ENCODE measurements around the gene BTBD9.

Gene BTBD9

DNA sequence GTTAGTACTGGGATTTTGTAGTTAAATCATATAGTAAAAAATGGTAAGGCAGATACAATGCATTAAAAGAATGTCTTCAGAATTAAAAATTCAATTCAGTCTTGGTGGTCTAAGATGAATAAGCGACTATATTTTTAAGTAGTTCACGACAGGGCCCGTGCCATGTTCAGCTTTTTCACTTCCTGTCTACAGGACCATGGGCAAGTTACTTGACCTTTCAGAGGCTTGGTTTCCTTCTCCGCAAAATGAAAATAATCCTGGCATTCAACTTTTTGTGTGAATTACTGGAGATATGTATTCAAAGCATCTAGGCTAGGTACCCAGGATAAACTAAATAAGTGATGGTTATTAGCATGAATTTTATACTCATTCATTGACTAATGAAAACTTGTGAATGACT is 216.0 kb downstream of the BTBD9 start:
- no peak for DNase-seq

DNA sequence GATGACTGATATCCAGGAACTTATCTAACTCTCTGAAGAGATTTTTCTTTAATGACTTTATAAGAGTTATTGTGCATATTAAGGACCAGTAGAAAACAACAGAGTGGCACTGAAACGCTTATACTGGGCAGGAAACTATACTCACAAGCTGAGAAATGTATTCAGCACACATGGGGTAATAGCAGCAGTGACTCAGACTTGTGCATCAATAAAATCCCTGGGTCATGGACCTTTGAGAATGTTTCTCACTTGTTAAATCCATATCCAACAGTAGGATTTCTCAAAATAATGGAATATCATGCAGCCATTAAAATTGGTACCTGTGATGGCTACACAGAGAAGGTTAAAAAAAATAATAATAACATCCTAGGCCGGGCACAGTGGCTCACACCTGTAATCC is 219.5 kb downstream of the BTBD9 start:
- DNase-seq: no peak

DNA sequence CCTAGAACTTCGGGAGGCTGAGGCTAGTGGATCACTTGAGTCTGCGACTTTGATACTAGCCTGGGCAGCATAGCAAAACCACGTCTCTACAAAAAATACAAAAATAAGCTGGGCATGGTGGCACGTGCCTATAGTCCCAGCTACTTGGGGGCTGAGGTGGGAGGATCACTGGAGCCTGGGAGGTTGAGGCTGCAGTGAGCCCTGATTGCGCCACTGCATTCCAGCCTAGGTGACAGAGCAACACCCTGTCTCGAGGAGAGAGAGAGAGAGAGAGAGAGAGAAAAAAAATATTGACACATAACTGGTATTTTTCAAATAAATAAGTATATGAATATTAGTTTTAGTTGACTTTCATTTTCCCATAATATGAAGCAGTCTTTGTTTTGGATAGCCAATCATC is 222.2 kb downstream of the BTBD9 start:
- DNase-seq: no peak

DNA sequence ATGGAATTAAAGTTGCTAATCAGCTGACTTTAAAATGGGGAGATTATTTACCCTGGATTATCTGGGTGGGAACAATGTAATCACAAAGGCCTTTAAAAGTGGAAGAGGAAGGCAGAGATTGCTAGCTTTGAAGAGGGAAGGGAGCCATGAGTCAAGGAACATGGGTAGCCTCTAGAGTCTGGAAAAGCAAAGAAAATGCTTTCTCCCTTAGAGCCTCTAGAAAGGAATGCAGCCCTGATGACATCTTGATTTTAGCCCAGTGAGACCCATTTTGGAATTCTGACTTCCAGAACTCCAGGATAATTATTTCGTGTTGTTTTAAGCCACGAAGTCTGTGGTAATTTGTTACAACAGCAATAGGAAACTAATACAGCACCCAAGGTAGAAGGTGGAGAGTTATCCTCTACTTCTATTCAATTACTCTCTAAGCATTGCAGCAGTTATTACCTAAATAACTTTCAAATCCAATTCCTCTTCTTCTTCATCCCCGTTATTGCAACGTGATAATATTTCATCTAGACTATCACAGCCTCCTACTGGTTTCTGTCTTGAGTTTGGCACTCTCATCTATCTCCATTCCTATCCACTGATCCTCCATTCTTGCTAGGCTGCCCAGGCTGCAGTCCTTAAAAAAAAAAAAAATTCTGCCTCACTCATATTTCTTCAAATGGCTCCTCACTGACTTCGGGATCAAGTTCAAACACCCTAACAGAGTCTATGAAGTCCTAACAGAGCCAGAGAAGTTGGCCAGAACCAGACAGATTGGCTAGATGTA is 224.3 kb downstream of the BTBD9 start:
- no peak for DNase-seq

DNA sequence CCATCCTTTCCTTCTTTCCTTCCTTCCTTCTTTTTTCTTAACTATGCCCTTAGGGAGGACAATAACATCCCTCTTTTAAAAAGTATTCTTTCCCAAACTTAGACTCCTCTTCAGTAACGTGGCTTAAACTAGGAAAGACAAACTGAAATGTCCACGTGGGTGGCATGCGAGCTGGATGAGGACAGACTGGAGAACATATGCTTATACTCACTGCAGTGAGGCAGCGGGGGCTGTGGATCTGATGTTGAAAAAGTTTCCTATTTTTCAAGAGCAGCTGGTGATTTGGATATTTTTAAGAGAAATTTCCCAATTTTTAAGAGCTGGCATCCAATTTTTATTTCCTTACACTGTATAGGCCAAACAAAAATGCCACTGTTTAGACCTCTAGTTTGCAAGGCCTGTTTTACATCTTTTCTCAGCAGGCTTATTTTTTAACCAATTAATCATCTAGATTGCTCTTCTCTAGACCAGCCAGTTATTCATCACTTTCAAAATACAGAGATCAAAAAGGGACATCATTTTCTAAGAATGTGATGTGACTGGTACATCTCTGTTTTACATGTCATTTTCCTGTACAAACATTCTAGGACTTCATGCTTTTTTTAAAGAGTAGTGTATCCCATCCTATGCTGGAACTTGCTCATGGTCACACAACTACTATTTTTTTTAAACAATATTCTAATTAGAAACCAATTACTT is 226.5 kb downstream of the BTBD9 start:
- no peak for DNase-seq

DNA sequence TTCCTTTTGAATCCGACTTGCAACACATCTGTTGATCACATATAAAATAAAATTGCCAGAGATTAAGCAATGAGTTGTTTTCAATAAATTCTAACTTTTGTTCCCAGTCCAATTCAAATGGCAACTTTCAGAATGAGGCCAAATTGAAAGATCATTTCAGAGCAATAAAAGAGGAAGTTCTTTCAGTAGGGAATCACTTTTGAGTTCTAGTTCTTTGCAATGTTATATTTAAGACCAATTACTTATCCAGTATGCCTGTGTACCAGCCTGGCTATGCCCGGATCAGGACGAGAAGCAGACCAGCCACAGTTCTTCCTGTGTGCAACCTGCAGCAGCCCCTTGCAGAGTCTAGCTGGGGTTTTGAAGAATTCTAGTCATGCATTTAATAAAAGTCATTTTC is 232.5 kb downstream of the BTBD9 start:
- DNase-seq: no peak

DNA sequence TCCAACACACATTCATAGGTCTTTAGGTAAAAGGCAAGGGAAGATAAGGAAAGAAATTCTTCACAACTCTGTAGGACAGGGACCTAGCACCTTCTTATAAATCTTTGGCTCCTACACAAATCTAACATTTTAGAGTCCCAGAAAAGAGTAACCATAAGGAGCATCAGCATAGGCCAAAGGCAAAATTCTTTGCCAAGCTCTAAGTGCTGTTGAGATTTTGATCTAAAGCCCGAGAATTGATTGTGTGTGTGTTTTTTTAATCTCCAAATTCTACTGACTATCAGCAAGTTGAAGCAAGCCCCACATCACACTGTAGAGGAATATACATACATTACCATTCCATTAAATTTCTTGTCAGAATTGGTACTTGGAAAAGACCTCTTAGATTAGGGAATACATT is 233.6 kb downstream of the BTBD9 start:
- no peak for DNase-seq

DNA sequence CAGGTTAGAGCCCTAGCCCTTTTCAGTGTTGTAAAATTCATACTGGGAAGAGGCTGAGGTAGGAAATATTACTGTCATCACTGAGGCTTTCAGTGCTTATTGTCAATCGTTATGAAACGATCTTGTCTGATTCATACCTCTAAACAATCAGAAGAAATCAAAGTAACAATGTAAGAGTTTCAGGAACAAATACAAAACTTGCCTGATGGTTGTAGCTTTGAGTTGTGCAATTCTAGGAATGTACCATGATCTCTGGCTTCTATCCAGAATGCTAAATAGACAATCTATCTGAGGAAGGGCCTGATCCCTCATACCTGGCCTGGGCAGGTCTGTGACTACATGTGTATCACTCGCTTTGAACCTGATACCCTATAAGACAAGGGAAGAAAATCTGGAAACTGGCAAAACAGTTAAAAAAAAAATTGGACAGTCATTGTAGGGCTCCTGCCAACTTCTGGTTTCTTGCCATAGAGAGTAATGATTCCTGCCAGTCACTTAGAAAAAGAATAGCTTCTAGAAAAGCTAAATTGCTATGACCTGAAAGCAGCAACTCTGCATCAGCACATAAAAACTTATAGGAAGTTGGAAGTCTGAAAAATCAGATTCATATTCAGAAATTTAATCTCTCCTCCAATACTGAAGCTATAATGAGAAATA is 234.7 kb downstream of the BTBD9 start:
- no peak for DNase-seq

DNA sequence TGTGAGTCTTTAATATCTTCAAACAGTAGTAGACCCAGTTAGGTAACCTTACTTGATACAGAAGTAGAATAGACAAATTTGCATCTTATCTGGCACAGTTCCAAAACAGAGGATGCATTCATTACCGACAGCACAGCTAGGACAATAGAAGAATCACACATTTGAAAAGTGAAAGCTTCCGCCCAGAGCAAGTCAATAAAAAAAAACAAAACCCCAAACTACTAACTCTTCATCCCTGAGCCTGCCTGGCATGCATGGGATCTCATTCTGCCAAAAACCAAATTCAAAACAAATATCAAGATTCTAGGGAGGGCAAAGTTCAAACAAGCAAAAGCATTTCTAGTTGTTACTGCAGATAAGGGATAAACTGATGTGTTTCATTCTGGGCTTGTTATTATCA is 235.4 kb downstream of the BTBD9 start:
- DNase-seq: no peak

DNA sequence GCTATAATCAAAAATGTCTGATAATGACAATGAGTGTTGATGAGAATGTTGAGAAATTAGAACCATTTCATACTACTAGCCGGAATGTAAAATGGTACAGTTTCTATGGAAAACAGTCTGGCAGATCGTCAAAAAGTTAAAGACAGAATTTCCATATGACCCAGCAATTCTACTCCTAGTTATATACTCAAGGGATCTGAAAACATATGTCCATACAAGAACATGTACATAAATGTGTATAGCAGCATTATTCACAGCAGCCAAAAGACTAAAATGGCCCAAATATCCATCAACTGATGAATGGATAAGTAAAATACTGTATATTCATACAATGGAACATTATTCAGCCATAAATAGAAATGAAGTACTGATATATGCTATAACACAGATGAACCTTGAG is 236.2 kb downstream of the BTBD9 start:
- no peak for DNase-seq

DNA sequence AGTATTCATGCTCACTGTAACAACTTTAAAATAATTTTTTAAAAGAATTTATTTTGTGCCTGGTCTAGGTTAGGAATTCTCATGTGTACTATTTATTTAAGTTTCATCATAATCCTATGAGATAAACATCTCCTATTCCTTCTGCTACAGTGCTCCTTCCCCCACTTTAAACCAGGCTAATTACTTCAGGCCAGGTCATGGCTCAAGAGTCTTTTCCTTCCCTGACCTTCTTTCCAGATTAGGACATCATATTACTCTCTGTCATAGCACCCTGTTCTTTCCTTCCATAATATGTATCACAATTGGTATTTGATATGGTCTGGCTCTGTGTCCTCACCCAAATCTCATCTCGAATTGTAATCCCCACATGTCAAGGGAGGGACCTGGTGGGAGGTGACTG is 239.0 kb downstream of the BTBD9 start:
- DNase-seq: no peak

DNA sequence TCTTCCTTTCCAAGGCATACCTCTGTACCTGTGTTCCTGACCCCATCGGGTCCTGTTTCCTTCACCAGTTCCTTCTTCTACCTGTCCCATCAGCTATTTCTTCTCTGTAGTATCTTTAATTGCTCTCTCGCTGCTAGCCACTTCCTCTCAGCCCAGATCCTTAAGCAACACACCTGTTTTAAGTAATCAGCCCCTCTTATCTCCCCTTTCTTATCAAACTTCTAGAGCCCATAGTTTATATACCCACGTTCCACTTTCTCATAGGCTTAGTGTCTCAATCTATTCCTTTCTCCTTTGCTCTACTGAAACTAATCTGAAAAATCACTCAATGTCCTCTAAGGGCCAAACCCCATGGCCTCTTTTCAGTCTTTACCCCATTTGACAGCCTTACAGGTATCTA is 239.6 kb downstream of the BTBD9 start:
- DNase-seq: no peak

DNA sequence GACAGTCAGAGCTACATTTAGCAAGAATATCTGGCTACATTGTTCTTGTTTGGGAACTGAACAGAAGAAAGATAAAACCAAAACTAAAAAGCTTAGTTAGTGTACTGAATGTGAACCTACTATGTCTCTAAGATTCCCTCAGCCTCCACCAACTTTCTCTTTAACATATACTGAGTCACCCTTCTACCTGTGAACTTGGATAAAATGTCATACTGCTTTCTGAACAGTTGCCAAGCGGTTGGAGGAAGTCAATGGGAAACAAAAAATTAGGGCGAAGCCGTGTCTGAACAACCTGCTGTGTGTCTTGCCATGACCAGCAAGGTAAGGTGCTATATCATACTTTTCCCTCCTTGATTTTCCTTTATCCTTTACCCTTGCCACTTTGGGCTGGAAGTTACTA is 243.5 kb downstream of the BTBD9 start:
- no peak for DNase-seq

DNA sequence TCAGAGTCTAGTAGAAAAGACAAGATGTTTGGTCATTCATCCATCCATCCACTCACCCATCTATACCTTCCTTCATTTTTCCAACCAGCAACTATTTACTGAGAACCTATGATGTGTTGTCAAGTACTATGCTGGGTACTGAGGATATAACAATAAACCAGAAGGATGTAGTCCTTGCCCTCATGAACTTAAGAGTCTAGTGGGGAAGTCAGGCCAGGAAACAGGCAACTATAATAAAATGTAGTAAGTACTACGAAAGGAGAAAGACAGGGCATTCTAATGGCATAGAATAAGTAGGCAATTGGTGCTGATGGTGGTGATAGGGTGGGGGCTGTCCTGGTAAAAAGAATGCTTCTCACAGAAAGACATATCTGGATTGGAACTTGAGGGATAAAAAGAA is 245.7 kb downstream of the BTBD9 start:
- no peak for DNase-seq

DNA sequence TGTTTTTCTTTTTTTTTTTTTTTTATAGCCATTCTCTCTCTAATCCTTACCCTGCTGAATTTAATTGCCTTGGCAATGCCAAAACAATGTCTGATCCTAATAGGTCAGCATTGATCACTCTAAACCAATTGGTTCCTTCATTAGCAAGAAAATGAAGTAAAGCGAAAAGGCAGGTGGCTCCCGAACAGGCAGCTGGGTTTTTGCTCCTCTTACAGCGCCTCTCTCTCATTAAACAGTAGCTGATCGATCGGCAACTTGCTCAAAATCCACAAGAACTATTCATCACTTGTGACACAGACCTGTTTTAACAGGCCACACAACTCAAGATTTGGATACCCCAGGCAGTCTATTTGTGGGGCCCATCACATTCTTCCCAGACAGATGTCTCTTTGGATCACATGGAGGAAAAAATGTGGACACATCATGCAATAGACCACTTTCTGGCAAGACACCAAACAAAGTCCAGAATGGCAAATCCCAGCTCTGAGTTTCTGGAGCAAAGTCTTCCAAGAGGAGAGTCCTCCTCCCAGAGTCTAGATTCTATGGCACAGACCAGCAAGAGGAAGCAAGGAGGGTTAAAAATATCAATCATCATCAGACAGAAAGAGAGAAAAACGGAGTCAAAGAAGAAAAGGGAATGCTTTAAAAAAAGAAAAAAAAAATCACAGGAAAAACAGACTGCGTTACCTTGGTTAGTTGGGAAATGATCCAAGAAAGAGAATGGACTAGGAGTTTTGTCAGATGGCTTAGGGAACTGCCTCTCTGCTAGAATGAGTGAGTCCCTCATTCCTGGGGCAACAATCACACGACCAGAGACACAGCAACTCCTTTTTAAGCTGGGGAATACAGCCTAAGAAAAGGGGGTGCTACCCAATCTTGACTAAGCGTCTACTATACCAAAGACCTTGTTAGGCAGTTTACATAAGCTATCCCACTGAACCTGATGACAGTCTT is 247.8 kb downstream of the BTBD9 start:
- DNase-seq: no peak

DNA sequence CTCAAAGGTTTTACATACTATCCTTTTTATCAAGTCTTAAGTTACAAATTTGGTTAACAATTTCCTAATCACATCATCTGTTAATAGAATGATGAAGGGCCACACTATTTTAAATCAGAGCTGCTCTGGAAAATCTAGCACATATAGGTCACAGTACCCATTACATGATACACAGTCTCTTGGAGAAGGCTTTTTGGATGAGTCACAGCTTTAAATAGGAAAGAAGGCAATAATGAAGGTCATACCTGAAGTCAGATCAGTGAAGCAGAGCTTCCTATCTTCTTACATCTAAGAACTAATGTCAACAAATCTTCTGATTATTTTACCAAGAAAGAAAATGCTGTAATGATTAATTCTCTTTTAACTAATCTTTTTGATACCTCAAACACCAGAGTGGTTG is 248.5 kb downstream of the BTBD9 start:
- DNase-seq: no peak

DNA sequence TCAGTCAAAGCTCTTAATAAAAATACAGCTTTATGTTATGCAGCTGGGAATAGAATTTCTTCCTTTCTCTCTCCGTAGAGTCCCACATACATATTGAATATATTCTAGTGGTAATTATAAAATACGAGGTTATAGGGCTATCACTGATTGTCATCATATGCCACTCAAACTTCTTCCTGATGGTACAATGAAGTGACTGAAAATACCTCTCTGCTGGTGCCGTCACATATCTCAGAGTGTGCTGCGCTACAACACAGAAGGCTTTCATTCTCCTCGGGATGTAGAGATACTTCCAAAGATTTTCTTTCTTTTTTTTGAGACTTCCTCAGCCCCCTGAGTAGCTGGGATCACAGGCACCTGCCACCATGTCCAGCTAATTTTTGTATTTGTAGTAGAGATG is 249.9 kb downstream of the BTBD9 start:
- no peak for DNase-seq

DNA sequence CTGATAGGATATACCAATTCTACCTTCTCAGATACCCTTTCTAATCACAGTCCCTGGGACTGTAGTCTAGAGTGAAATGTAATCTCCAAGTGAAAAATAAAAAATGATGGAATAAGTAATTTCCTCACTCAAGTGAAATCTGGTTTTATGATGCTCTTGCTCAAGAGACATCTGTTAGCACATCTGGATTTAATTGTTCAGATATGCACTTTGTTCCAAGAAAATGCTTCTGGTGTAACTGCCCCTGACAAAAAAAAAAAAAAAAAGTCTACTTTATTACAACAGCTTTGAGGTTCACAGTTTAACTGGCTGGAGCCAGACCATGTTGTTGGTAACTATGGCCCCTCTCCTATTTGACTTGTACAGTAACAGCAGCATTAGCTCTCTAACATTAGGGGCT is 251.8 kb downstream of the BTBD9 start:
- no peak for DNase-seq

DNA sequence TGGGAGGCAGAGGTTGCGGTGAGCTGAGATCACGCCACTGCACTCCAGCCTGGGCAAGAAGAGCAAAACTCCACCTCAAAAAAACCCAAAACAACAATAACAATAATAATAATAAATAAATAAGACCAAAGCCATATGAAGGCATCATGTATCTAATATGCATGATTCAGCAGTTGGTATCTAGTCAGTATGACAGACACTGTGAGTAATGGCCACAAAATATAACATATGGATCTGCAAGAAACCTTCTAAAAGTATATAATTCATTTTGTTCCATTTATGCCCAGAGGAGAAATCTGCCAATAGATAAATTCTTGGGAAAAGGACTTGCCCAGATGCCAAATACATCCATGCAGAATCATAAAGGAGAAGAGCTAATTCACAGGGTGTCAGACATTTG is 252.3 kb downstream of the BTBD9 start:
- no peak for DNase-seq

DNA sequence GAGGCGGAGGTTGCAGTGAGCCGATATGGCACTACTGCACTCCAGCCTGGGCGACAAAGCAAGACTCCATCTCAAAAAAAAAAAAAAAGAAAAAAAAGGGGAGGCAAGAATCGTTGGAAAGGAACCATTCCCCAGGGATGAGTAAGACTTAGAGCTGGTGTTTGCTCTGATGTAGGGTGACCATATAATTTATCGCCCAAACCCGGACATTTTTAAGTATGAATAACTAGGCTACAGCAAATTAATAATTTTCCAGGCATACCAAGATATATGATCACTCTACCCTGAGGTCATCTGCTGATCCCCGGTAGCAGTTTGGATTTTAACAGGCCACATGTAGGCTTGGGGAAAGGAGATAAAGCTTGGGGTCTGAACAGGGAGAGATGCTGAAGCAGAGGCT is 260.9 kb downstream of the BTBD9 start:
- DNase-seq: no peak

DNA sequence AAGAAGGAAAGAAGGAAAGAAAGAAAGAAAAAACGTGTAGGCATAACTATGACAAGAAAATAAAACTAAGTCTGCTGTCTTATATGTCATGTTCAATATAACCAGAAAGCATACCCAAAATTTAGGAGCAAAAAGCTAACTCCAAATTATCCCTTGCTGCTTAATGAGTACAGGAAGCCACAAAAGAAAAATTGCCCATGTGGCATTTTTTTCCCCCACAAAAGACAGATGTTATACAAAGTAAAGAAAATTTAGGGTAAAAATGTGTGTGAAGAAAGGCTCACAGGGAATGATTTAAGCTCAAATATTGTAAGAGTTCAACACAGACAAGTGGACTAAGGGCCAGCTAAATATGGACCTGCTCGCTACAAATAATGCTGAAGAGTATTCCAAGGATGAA is 263.8 kb downstream of the BTBD9 start:
- DNase-seq: no peak

DNA sequence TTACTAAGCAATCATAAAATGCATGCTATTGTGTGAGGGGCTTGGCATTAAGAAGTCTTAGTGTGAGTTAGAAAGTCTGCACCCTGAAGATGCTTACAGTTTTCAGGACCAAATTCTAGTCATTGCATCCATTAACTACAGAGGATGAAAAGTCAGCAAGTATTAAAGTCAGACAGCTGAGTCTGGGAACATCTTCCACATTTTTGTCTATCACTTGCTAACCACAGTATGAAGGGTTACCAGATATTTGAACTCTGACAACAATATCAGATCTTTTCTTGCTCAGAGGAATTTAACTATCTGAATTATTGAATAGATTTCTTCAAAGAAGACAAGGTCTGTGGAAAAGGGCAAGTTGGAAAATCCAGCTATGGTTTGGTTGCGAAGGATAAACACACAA is 264.4 kb downstream of the BTBD9 start:
- no peak for DNase-seq

DNA sequence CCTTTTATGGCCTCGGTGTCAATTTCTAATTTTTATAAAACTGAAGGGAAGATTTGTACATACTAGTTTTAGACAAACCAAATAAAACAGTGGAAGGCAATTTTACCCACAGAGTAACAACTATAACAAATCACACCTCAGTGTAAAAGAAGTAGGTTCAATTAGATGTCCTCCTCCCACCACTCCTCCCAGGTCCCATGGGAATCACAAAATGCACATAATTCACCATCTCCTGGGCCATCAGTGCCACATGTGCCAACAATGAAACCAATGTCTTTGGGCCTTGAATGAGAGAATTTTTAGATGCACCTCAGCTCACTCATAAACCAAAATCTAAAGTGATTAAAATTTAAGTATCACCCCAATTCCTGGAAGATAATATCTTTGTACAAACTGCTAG is 267.8 kb downstream of the BTBD9 start:
- no peak for DNase-seq

All from effector CD4-positive, alpha-beta T cell (primary cell).